HUES48 (cell line): ENCODE data around the gene ANKRD7.

Experiments used
- H3K27ac ChIP-seq: one replicate; pipeline ENCODE4 v1.7.0; 2013; ENCODE audit warnings: low read depth, low read length, inconsistent platforms
- H3K27me3 ChIP-seq: 2 replicates; pipeline ENCODE4 v1.6.1; 2013; ENCODE audit warnings: mild to moderate bottlenecking, low read length; ENCODE audit not compliant: control insufficient read depth, insufficient read depth
- H3K36me3 ChIP-seq: 2 replicates; pipeline ENCODE4 v1.6.1; 2013; ENCODE audit warnings: low read length; ENCODE audit not compliant: control insufficient read depth, insufficient read depth
- H3K4me1 ChIP-seq: 2 replicates; pipeline ENCODE4 v1.6.1; 2013; ENCODE audit warnings: mild to moderate bottlenecking, low read length; ENCODE audit not compliant: control insufficient read depth, insufficient read depth
- H3K4me3 ChIP-seq: 2 replicates; pipeline ENCODE4 v1.5.1; 2013; ENCODE audit warnings: mild to moderate bottlenecking, low read depth, low read length
- H3K9ac ChIP-seq: 2 replicates; pipeline ENCODE4 v1.6.1; 2013; ENCODE audit warnings: mild to moderate bottlenecking, low read depth, low read length, moderate library complexity
- H3K9me3 ChIP-seq: 2 replicates; pipeline ENCODE4 v1.6.1; 2013; ENCODE audit warnings: low read length; ENCODE audit not compliant: control insufficient read depth, insufficient read depth

The ANKRD7 gene

GRCh38 chr7:118195837-118196474 lies 28.5 kb upstream of the ANKRD7 start:
- Histone ChIP-seq H3K4me1 (no peaks in the 10 kb centered on the region), H3K36me3 (peaks cover 28% of the 10 kb centered on the region), H3K4me3 (no peak overlapping the region), H3K9me3 (no peaks in the 10 kb centered on the region), H3K9ac (no peak overlapping the region), H3K27ac (no peak overlapping the region), H3K27me3 (no peaks in the 10 kb centered on the region)

- Histone ChIP-seq H3K36me3 (no peaks in the 10 kb centered on the region), H3K4me1 (no peaks in the 10 kb centered on the region), H3K27ac (no peak overlapping the region), H3K9ac (no peak overlapping the region), H3K4me3 (no peak overlapping the region), H3K9me3 (no peaks in the 10 kb centered on the region), H3K27me3 (no peaks in the 10 kb centered on the region)
These were observed 22.4 kb upstream of the ANKRD7 start for GRCh38 chr7:118202061-118202460.

- Histone ChIP-seq H3K9me3 (no peaks in the 10 kb centered on the region), H3K4me3 (no peak overlapping the region), H3K4me1 (no peaks in the 10 kb centered on the region), H3K27me3 (no peaks in the 10 kb centered on the region), H3K9ac (no peak overlapping the region), H3K27ac (no peak overlapping the region), H3K36me3 (no peaks in the 10 kb centered on the region)
These were observed 10.3 kb upstream of the ANKRD7 start for GRCh38 chr7:118214051-118214832.

GRCh38 chr7:118214833-118215182 lies 9.7 kb upstream of the ANKRD7 start:
- H3K27me3 ChIP-seq, result no peaks in the 10 kb centered on the region
- no peaks in the 10 kb centered on the region for H3K36me3 ChIP-seq
- no peak overlapping the region for H3K27ac ChIP-seq
- H3K4me1 ChIP-seq, result no peaks in the 10 kb centered on the region
- H3K9ac ChIP-seq, result no peak overlapping the region
- H3K4me3 ChIP-seq, result no peak overlapping the region
- H3K9me3 ChIP-seq, result no peaks in the 10 kb centered on the region

- no peak overlapping the region for H3K27ac ChIP-seq
- no peaks in the 10 kb centered on the region for H3K27me3 ChIP-seq
- no peaks in the 10 kb centered on the region for H3K4me1 ChIP-seq
- H3K36me3 ChIP-seq, result no peaks in the 10 kb centered on the region
- no peak overlapping the region for H3K4me3 ChIP-seq
- no peaks in the 10 kb centered on the region for H3K9me3 ChIP-seq
- no peak overlapping the region for H3K9ac ChIP-seq
These were observed 7.3 kb upstream of the ANKRD7 start for GRCh38 chr7:118217210-118217619.

- Histone ChIP-seq H3K4me3 (no peak overlapping the region), H3K9me3 (no peaks in the 10 kb centered on the region), H3K27me3 (no peaks in the 10 kb centered on the region), H3K9ac (no peak overlapping the region), H3K36me3 (no peaks in the 10 kb centered on the region), H3K27ac (no peak overlapping the region), H3K4me1 (no peaks in the 10 kb centered on the region)
These were observed 5.9 kb upstream of the ANKRD7 start for GRCh38 chr7:118218413-118219156.

GRCh38 chr7:118219157-118219512 lies 5.4 kb upstream of the ANKRD7 start:
- no peaks in the 10 kb centered on the region for H3K27me3 ChIP-seq
- no peaks in the 10 kb centered on the region for H3K9me3 ChIP-seq
- no peak overlapping the region for H3K27ac ChIP-seq
- no peaks in the 10 kb centered on the region for H3K36me3 ChIP-seq
- no peak overlapping the region for H3K9ac ChIP-seq
- H3K4me1 ChIP-seq, result no peaks in the 10 kb centered on the region
- H3K4me3 ChIP-seq, result no peak overlapping the region

GRCh38 chr7:118220583-118220982 lies 3.9 kb upstream of the ANKRD7 start:
- H3K4me1 ChIP-seq, result no peaks in the 10 kb centered on the region
- no peak overlapping the region for H3K27ac ChIP-seq
- H3K36me3 ChIP-seq, result no peaks in the 10 kb centered on the region
- H3K27me3 ChIP-seq, result no peaks in the 10 kb centered on the region
- no peak overlapping the region for H3K4me3 ChIP-seq
- H3K9ac ChIP-seq, result no peak overlapping the region
- no peaks in the 10 kb centered on the region for H3K9me3 ChIP-seq

GRCh38 chr7:118222591-118222990 lies 1.9 kb upstream of the ANKRD7 start:
- Histone ChIP-seq H3K27me3 (no peaks in the 10 kb centered on the region), H3K9ac (no peak overlapping the region), H3K4me3 (no peak overlapping the region), H3K9me3 (no peaks in the 10 kb centered on the region), H3K27ac (no peak overlapping the region), H3K36me3 (no peaks in the 10 kb centered on the region), H3K4me1 (no peaks in the 10 kb centered on the region)

GRCh38 chr7:118232837-118233236 lies 8.3 kb downstream of the ANKRD7 start:
- no peak overlapping the region for H3K9ac ChIP-seq
- no peaks in the 10 kb centered on the region for H3K4me1 ChIP-seq
- H3K9me3 ChIP-seq, result no peaks in the 10 kb centered on the region
- no peaks in the 10 kb centered on the region for H3K36me3 ChIP-seq
- no peak overlapping the region for H3K4me3 ChIP-seq
- H3K27me3 ChIP-seq, result no peaks in the 10 kb centered on the region
- no peak overlapping the region for H3K27ac ChIP-seq

- H3K9ac ChIP-seq, result no peak overlapping the region
- no peak overlapping the region for H3K4me3 ChIP-seq
- no peaks in the 10 kb centered on the region for H3K27me3 ChIP-seq
- H3K4me1 ChIP-seq, result no peaks in the 10 kb centered on the region
- no peaks in the 10 kb centered on the region for H3K36me3 ChIP-seq
- no peaks in the 10 kb centered on the region for H3K9me3 ChIP-seq
- H3K27ac ChIP-seq, result no peak overlapping the region
These were observed 9.3 kb downstream of the ANKRD7 start for GRCh38 chr7:118233799-118234198.
